Activated T-cell treated with anti-CD3 and anti-CD28 coated beads for 1 hour (primary cell): ENCODE results near the gene ADAM10.

Experiments
- DNase-seq: peaks from one replicate; pipeline ENCODE4 v3.0.0-alpha.2; 2020; ENCODE audit warnings: low read depth

ADAM10 gene

GRCh38 chr15:58551084-58551763 lies 198.3 kb downstream of the ADAM10 start:
- no peak for DNase-seq

- DNase-seq = no peak
Observed at GRCh38 chr15:58549785-58550074, 199.8 kb downstream of the ADAM10 start.

GRCh38 chr15:58549013-58549784 lies 200.3 kb downstream of the ADAM10 start:
- DNase-seq = no peak

GRCh38 chr15:58548308-58549012 lies 201.0 kb downstream of the ADAM10 start:
- DNase-seq = no peak

- DNase-seq = no peak
Observed at GRCh38 chr15:58547628-58548307, 201.7 kb downstream of the ADAM10 start.

- DNase-seq = no peak
Observed at GRCh38 chr15:58546635-58547627, 202.6 kb downstream of the ADAM10 start.

GRCh38 chr15:58546066-58546591 lies 203.4 kb downstream of the ADAM10 start:
- DNase-seq = no peak

GRCh38 chr15:58545307-58546065 lies 204.0 kb downstream of the ADAM10 start:
- no peak for DNase-seq

- DNase-seq = no peak
Observed at GRCh38 chr15:58544756-58545155, 204.8 kb downstream of the ADAM10 start.

GRCh38 chr15:58543664-58544335 lies 205.7 kb downstream of the ADAM10 start:
- no peak for DNase-seq

GRCh38 chr15:58541410-58542087 lies 208.0 kb downstream of the ADAM10 start:
- no peak for DNase-seq

GRCh38 chr15:58539548-58539947 lies 210.0 kb downstream of the ADAM10 start:
- DNase-seq = no peak

GRCh38 chr15:58538901-58539300 lies 210.6 kb downstream of the ADAM10 start:
- no peak for DNase-seq
